NCI-H526 treated with DMSO at 0.1 percent for 48 hours (cell line): Measurements from ENCODE around the gene TMCO2.

ENCODE experiments used
- DNase-seq: peaks from one replicate; lab custom pipeline; 2025; lab: John Stamatoyannopoulos, UW

TMCO2 gene

DNA sequence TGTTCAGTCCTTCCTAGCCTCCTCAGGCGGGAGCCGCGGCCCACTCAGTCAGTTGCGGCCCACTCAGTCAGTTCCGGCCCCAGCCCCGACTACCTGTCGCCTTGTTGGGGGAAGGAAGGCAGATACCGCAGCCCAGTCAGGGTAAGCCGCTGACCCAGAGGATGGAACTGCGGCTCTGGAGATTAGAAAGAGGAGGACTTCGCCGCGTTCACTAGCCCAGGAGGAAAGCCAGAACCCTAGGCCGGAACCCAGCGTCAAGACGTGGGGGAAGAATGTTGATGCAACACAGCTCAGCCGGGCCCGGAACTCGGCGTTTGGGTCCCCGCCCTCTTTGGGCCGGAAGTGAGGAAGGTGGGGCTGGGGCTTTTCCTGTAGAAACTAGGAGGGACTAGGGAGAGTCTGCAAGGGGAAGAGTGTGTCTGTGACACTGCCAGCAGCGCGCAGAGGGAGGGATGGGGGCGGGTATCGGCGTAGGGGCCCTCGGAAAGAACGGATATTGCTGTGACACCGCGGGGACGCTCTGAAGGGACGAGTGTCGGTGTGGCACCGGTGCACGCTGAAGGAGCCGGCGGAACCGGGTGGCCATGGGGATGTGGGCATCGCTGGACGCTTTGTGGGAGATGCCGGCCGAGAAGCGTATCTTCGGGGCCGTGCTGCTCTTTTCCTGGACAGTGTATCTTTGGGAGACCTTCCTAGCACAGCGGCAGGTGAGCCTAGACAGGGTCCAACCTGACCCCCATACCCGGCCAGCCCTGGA is 10.1 kb downstream of the TMCO2 start, which contains the start of gene ZMPSTE24:
TSS of gene ZMPSTE24 (plus strand) at position 549 of the 757 bp plus-strand sequence. CDS start at position 585, 36 bp downstream.
- DNase-seq: peak; percentile 99

DNA sequence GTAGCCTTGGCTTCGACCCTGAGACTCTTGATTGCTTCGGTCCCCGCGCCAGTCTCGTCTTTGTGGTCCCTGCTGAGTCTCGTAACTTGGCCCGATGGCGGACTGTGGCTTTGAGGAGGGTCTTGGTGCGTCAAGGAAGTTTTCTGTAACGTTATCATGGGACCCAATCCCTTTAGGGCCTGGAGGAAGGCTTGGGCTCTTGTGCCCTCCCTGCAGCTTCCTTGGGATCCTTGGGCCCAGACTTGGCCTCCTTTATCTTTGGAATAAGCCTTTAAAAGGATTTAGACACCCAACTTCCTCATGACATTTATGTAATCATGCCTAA is 10.7 kb downstream of the TMCO2 start:
- peak; percentile 71 for DNase-seq

DNA sequence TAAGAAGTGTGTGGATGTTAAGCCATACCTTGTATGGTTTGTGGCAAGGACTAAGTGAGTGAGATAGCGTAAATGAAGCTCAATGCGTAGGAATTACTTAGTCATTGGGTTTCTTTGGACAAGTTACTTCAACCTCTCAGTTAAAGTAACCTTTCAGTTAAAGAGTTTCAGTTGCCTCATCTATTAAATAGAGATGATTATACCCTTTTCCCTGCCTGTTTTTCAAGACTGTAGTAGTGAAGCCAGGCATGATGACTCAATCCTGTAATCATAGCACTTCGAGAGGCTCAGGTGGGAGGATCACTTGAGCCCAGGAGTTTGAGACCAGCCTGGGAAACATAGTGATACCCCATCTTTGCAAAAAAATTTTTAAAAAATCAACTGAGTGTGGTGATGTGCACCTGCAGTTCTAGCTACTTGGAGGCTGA is 16.6 kb downstream of the TMCO2 start:
- no peak for DNase-seq

DNA sequence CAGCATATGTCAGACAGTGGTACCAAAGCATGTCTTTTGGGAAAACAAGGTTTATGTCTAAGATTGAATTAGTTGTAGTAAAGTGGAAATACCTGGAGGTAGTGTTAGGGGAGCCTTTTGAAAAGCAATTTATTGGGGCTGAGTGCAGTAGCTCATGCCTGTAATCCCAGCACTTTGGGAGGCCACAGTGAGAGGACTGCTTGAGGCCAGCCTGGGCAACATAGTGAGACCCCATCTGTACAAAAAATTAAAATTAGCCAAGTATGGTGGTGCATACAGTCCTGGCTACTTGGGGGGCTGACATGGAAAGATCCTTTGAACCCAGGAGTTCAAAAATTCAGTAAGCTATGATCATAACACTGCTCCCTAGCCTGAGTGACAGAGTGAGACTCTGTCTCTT is 17.6 kb downstream of the TMCO2 start:
- DNase-seq: no peak

DNA sequence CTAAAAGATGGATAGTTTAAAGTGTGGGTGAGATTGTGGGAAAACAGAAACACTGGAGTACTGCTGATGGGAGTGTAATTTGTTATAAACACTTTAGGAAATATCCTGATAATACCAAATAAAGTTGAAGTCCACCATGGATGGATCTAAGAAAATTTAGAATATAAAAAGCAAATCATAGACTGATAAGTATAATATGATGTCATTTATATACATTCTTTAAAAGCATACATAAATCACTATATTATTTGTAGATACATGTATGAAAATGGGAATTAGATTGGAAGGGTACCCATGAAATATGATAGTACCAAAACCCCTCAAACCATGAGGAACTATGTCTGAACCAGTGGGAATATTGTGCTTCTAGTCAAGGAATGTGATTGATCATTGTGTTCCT is 18.2 kb downstream of the TMCO2 start:
- no peak for DNase-seq

DNA sequence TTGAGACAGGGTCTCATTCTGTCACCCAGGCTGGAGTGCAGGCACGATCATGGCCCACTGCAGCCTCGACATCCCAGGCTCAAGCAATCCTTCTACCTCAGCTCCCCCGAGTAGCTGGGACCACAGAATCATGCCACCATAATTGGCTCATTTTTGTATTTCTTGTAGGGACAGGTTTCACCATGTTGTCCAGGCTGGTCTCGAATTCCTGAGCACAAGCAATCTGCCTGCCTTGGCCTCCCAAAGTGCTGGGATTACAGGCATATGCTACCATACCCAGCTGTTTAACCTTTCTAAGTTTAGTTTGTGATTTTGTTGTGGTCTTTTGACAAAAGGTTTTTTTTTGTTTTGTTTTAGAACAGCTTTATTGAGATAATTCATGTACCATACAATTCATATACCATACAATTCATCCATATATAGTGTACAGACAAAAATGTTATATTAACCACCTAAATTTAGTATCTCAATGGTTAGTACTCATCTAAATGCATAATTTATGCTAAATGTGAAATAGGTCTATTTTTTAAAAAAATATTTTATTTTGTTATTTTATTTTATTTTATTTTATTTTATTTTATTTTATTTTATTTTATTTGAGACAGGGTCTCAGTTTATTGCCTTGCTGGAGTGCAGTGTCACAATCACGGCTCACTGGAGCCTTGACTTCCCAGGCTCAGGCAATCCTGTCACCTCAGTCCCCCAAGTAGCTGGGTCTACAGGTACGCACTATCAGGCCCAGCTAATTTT is 19.2 kb downstream of the TMCO2 start:
- DNase-seq: no peak

DNA sequence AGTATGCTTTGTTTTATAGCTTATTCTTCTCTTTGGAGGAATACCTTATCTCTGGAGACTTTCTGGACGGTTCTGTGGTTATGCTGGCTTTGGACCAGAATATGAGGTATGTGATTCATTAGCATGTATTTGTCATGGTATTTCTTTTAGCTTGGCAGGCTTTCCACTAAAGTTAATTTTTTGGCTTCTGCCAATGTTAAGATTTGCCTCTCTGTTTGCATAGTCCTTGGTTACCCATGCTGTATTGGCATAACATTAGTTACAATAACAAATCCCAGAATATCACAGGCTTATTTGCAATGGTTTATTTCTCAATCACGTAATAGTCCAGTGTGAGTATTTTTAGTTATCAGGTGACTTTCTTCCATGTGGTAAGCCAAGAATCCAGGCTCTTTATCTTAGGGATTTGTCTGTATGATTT is 20.0 kb downstream of the TMCO2 start:
- DNase-seq: no peak

DNA sequence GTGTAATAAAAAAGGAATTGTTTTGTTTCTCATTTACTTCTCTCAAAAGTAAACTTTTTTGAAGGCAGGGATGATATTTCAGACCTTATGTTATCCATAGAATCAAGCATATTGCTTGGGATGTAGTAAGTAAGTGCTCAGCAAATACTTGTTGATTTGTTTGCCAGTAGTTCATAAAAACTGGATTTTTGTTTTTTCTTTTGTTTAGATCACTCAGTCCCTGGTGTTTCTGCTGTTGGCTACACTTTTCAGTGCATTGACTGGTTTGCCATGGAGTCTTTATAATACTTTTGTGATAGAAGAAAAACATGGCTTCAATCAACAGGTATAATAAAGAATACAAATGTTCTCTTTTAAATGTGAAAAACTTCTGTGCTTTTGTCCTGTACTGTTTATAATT is 20.5 kb downstream of the TMCO2 start:
- no peak for DNase-seq

DNA sequence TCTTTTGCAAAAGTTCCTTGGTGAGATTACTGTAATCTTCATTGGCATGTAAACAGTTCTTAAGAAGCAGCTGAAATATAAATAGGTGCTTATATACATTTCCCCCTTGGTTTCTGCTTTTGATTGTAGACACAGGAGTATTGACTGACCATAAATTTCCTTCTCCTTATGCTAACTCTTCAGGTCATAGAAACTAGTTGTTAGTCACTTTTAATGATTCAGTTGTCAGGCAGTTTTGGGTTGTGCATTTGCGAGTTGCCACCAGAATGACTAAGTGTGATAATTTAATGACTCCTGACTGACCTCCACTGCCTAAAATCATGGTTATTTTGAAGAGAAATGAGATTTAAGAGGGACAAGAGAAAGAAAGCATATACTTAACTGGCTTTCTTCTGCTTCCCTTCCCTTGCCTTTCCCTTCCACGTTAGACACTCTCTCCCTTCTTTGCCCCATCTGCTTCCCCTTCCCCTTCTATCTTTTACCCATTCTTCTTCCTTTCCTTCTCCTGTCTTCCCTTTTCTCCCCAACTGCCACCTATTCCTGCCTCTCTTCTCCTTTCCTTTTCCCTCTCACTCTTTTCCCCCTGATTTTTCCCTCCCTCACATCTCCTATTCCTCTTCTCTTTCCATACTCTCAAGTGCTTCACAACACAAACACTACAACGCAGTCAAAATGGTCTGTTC is 22.6 kb downstream of the TMCO2 start:
- DNase-seq: no peak

DNA sequence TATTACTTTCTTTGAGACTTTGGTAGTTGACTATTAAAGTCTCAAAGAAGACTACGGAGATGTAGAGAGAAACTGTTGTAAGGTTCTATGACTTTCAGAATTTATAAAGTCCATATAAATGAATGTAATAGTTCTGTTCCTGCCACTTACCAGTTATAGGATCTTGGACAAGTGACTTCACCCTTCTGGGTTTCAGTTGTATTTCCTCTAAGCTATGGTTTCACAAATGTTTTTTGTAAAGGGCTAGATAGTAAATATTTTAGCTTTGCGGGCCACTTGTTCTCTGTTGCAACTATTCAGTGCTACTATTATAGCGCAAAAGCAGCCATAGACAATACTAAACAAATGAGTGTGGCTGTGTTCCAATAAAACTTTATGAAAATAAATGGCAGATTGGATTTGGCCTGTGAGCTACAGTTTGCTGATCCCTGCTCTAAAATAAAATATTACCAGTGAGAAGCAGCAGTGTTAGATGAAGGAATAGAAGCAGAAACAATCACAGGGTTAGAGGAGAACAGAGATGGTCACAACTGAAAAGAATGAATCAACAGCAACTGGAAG is 25.0 kb downstream of the TMCO2 start:
- no peak for DNase-seq

DNA sequence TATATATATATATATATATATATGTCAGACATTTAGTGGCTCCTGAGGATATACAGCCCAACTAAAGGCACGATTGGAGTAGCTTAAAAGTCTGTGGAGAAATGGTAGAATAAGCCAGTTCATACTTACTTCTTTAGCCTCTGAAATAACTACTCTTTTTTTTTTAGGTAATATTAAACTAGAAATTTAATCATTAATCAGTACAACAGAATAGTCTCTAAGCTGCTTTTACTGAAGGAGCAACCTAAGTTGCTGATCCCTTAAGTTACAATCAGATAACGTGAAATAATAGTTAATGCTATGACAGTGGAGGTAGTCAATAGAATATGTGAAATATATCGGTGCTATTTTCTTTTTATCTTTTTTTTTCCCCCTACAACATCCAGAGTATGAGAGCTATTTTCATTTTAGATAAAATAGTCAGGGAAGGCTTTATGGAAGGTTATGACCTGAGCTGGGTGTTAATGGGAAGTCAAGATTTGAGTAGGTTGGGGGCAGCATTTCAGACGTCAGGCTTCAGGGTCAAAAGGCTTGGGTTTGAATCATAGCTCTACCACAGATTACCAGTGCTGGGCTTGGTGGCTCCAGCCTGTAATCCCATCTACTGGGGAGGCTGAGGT is 25.9 kb downstream of the TMCO2 start:
- no peak for DNase-seq

DNA sequence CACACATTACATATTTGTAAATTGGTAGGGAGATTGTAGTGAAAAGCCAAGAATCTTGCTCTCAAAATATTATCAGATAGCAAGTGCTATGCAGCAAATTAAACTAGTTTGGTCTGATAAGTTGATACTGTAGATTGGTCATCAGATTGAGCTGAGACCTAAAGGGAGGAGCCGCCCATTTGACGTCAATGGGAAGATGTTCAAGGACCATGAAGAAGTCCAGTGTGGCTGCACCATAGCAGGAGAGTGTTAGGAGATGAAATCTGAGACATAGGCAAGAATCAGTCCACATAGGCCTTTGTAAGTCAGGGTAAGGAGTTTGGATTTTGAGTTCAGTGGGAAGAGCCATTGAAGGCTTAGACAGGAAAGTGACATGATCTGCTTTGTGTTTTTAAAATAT is 26.6 kb downstream of the TMCO2 start:
- DNase-seq: no peak

DNA sequence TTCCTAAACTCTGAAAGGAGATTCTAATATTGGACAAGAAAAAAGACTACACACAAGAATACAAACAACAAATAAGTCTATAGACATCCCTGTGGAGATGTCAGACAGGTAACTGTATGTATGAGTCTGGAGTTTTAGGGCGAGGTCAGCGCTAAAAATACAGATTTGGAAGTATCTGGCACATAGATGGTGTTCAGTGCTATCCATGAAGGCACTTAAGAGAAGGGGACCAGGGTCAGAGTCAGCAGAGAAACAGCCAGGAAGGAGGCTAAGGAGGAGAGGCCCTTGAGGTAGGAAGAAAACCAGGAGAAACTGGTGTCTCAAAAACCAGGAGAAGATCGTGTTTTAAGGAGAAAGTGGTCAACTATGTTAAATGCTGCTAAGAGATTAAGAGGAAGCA is 28.4 kb downstream of the TMCO2 start:
- no peak for DNase-seq

DNA sequence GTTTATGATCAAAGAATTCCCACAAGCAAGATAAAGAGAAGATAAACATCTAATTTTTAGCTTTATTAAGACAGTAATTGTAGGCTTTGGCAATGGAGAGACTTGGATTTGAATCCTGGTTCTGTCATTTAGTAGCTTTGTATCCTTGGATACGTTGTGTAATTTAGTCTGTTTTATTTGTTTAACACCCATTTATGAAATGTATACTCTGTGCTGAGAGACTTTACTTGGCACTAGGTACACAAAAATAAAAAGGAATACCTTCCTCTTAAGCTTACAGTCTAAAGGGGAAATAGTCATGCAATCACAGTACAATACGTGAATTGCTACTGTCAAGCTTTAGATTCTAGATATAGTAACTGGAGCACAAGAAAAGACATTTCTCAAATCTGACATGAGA is 34.1 kb downstream of the TMCO2 start:
- no peak for DNase-seq

DNA sequence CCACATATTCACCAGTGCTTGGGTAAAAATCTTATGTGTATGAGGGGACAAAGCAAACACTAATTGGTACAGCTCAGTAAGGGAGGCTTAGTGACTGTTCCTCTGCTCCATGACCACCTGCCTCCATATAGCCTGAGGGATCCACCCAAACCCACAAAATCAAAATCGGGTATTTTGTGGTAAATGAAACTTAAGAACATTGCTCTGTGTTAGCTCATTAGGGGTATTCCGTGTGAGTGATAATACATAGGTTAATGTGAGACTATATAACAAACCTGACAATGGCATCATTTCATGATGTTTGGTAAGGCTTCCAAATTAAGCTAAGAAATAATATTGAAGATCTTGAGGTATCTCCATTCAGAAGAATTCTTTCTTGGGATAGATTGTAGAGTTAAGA is 43.6 kb downstream of the TMCO2 start:
- no peak for DNase-seq

DNA sequence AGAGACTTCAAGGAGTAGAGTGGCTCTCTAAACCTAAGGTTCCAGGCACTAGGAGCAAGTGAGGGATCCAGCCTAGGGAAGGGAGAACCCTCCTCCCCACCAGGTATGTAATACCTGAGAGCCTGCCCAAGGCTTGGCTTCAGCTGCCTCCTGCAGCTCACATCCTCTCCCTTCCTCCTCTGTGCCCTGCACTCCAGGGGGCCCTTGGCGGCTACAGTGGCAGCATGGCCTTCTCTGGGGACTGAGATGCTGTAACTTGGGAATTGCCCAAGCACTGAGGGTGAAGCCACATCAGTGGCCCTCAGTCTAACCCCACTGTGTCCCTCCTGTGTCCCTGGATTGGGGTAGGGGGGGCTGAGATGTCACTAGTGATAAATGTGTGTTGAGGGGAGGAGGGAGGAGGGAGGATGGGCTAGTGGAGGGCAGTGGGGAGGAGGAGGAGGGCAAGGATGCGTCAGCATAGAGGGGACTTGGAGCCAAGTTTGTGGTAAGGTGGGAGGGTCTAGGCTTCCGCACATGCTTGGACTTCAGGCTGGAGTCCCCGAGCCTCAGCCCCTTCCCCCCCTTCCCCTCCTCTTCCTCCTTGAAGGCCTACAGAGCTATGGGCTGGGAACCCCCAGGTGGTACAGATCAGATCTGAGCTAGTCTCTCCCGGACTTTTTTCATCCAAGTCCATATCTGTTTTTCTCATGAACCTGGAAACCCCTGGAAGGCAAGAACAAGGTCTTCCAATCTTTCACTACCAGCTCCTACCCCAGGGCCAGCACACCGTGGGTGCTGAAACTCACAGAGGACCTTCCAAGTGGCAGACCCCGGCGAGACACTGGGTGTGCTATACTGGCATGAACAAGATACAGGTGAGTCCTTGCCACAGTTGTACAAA is 51.9 kb downstream of the TMCO2 start:
- DNase-seq: no peak

DNA sequence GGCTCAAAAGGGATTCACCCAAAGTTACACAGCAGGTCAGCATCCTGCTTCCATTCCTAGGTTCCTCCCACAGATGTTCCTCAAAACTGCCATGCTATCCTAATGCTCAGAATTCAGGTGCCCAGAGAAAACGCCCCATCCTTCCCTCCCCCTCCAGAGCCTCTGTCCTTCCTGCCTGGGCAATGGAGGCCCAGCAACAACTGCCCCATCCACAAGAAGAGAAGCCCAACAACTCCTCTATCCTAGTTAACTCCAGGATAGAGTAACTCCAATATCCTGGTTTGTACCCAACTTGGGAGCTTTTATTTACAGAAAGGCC is 52.5 kb downstream of the TMCO2 start:
- DNase-seq: no peak

DNA sequence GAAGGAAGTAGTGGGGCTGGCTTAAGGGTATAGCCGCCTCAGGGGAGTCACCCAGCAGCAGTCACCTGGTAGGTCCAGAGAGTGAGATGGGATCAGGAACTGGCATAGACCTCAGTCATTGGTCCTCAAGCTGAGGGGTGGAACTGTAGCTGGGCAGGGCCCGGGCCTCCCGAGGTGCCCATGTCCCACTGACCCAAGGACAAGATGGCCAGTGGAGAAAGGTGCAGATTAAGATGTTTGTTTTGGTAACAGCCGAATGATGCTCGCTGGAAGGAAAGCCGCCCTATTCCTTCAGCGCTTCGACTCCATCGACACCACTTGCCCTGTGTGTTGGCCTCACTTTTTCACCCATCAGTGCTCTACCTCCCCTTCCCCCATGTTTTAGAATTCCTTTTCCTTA is 52.9 kb downstream of the TMCO2 start:
- no peak for DNase-seq

DNA sequence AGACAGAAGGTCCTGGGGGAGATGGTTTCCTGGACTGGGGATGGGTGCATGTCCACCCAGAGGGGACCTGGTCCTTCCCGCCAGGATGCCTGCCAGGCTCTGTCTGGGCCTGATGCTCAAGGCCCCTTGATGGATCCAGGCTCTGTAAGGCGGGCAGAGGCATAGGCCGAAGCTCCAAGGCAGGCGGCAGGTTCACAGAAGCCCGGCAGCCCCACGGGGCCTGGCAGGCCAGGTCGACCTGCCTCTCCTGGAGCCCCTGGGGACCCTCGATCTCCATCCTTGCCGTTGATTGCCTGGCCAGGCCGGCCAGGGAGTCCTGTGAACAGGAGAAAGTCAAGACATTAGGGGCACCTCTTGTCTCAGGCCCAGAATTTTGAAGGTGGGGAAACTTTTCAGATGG is 53.3 kb downstream of the TMCO2 start:
- DNase-seq: no peak
